ENCODE measurements around the gene TSSK6.

GRCh38 chr19:19504754-19505668, 10.3 kb downstream of the TSSK6 start:
- TF ChIP-seq POLR2A (IDR thresholded peaks at IDR 0.05; ENCODE audit: low read depth, low read length) (no peak), POLR2AphosphoS5 (IDR thresholded peaks at IDR 0.05; ENCODE audit: low read depth, low read length) (no peak), TAF1 (IDR thresholded peaks at IDR 0.05; ENCODE audit: borderline replicate concordance, low read depth, low read length) (no peak)
